Measurements from ENCODE around the gene FEN1.

FEN1 gene

GRCh38 chr11:61775106-61775505, 17.6 kb upstream of the FEN1 start:
- DNase-seq (ENCODE audit: low read depth) = no peak

DNA sequence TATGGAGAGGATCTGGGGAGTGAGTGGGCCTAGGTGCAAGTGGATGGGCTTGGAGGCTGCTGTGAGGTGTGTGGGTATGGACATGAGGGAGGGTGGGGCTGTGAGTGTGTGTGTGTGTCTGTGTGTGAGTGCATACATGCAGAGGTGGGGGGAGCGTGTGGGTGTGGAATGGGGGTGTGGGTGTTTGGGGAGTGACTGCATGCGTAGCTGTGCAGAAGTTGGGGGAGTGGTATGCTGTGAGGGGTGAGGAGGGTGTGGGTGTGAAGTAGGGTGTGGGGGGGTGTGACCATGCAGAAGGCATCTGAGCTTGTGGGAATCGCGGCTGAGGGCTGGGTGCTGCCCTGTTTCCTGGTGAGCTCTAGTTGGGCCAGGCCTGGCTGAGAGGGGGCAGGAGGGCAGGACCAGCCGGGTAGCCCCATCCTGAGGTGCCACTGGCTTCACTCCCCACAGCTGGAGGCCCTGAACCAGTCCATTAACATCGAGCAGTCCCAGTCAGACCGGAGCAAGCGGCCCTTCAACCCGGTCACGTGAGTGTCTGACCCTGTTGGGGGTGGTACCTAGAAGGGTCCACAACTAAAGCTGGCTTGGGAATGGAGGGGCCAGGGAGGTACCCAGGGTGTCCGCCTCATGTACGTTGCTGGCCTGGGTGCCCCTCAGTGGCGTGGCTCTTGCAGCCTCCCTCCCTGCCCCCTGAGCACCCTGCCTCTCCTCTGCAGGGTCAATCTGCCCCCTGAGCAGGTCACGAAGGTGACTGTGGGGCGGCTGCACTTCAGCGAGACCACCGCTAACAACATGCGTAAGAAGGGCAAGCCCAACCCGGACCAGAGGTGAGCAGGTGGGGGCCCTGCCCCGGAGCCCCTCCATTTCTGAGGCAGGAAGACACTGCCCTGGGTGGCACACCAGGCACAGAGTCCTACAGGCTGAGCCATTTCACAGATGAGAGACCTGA, 16.8 kb upstream of the FEN1 start:
- DNase-seq (ENCODE audit: low read depth) = no peak

- DNase-seq (ENCODE audit: low read depth) = peak; percentile 53
Observed at GRCh38 chr11:61776561-61777075, 16.1 kb upstream of the FEN1 start.

DNA sequence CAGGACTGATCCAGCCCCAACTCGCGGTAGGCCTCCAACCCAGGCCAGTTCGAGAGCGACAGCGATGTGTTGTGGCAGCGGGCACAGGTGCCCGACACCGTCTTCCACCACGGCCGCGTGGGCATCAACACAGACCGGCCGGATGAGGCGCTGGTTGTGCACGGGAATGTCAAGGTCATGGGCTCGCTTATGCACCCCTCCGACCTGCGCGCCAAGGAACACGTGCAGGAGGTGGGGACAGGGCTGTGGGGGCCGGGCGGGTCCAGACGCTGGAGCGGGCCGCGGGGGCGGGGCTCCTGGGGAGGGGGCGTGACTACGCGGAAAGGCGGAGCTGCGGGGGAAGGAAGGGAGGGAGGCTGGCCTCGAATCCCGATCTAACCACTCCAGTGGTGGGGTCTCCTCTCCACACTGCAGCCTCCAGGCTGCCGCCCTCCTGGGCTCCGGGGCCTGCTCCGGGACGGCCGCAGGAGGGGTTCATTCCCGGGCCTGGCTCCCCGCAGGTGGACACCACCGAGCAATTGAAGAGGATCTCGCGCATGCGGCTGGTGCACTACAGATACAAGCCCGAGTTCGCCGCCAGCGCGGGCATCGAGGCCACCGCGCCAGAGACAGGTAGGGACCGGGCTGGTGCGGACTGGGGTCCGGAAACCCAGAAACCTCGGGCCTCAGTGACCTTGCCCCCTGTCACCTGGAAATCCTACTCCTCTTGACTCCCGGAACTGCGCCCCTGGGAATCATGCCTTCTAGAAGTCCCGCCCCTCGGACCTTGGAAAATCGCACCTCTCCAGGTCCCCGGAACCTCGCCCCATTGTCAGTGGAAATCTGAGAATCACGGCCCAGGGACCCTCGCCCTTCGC, 15.2 kb upstream of the FEN1 start:
- peak; percentile 45 for DNase-seq (ENCODE audit: low read depth)

DNA sequence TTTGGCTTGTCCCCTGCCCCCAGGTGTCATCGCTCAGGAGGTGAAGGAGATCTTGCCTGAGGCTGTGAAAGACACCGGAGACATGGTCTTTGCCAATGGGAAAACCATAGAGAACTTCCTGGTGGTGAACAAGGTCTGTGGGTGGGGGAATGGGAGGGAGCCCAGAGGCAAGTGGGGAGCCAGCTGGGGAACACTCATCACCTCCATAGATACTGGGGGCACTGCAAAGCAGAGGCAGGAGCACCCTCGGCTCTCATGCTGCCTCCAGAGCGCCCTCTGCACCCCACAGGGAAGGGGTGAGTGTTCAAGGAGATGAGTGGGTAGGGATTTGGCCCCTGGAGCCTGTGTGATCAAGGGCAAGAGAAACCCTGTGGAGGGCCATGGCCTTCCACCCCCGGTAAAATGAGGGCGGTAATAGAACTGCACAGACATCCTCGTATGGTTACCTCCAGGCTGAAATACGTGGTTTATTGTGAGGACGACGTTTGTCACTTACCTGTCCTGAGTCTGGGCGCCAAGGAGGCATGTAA, 14.3 kb upstream of the FEN1 start:
- DNase-seq (ENCODE audit: low read depth) = no peak

- no peak for DNase-seq (ENCODE audit: low read depth)
Observed at GRCh38 chr11:61778920-61779650, 13.6 kb upstream of the FEN1 start.

- no peak for DNase-seq (ENCODE audit: low read depth)
Observed at GRCh38 chr11:61779666-61780525, 12.8 kb upstream of the FEN1 start.

DNA sequence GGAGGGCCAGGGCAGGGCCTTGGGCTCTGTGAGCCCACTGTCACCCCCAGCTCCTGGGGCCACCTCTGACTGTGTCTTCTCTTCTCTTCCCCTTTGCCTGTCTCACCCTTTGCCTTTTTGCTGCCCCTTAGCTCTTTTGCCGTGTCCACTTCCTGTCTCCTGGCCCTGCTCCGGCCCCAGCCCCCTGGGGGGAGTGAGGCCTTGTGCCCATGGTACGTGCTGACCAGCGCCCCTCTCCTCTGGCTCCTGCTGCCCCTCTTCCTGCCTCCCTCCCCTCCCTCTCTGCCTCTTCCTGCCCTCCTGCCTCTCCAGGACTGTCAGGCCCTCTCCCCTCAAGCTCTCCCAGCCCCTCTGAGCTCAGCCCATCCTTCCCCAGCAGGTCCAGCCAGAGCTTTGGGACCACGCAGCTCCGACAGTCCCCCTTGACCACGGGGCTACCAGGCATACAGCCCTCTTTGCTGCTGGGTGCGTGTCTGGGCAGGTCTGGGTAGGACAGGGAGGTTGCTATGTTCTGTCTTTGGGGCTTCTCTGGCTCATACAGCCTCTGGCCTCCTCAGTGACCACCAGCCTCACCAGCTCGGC, 12.0 kb upstream of the FEN1 start:
- DNase-seq (ENCODE audit: low read depth) = no peak

- no peak for DNase-seq (ENCODE audit: low read depth)
Observed at GRCh38 chr11:61781585-61781984, 11.1 kb upstream of the FEN1 start.

- DNase-seq (ENCODE audit: low read depth) = no peak
Observed at GRCh38 chr11:61782299-61782698, 10.4 kb upstream of the FEN1 start.

GRCh38 chr11:61782841-61783240, 9.9 kb upstream of the FEN1 start:
- no peak for DNase-seq (ENCODE audit: low read depth)

DNA sequence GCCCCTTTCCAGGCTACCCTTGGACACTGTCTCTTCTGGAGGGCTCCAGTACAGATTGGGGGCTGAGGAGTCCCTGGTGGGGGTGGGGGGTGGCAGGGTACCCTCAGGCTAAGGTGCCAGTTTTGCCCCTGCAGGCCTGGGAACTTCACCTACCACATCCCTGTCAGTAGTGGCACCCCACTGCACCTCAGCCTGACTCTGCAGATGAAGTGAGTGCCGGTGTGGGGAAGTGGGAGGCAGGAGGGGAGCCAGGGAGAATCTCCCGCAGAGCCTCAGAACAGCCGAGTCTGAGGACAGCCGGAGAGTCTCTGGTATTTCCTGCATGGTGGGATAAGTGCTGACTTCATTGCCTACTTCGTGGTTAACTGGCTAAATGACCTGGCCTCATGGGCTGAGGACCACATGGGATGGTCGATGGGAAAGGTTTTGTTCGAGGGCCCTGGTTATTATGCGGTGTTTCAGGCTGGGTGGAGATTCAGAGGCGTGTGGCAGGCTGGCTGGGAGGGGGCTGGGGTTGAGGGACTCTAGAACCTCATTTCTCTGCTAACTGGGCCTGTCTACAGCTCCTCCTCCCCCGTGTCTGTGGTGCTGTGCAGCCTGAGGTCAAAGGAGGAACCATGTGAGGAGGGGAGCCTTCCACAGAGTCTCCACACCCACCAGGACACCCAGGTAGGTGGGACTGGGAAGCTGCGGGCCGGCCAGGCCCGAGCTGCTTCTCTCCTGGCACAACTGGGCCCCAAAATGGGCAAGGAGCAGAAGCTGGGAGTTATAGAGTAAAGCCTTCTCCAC, 8.8 kb upstream of the FEN1 start:
- DNase-seq (ENCODE audit: low read depth) = no peak

GRCh38 chr11:61784506-61784805, 8.3 kb upstream of the FEN1 start:
- no peak for DNase-seq (ENCODE audit: low read depth)

GRCh38 chr11:61785837-61786402, 6.8 kb upstream of the FEN1 start:
- no peak for DNase-seq (ENCODE audit: low read depth)

- DNase-seq (ENCODE audit: low read depth) = no peak
Observed at GRCh38 chr11:61787928-61788491, 4.7 kb upstream of the FEN1 start.

GRCh38 chr11:61791737-61792309, 888 bp upstream of the FEN1 start:
- no peak for DNase-seq (ENCODE audit: low read depth)

- DNase-seq (ENCODE audit: low read depth) = no peak
Observed at GRCh38 chr11:61793083-61793828, 545 bp downstream of the FEN1 start.

GRCh38 chr11:61793829-61794204, 1.1 kb downstream of the FEN1 start:
- DNase-seq (ENCODE audit: low read depth) = no peak

All from activated T-cell treated with anti-CD3 and anti-CD28 coated beads for 24 hours (primary cell).